Ramos (cell line): ENCODE measurements around the gene MRRF.
"Not testable (repeated sequence)": the region's sequence is repeated elsewhere in the genome, so short reads cannot be mapped to it uniquely, and the experiment has no call there.

Source experiments
- in situ Hi-C: fragments of 300-500 bp; cut with MboI; formaldehyde crosslinking; loops from one replicate; pipeline ENCODE4 v1.14.3; 2022; ENCODE audit warnings: low sequenced_read_pairs; ENCODE audit not compliant: unreplicated experiment

MRRF gene

DNA sequence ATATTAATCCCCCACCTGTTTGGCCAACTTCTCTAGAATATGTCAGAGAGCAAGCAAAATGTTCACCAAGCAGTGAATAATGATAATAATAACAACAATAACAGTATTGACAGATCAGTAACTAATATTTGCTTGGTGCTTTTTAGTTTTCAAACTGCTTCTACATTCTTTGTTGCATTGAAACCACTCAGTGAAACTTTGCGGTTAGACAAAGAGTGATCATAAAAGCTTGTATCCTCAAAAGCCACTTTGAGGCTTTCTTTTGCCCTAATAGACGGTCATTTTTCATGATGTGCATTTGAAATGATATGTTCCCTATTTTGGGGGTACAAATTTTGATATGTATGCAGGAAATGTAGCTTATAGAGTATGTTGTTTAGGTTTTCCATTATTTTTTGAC, 62.5 kb downstream of the MRRF start:
- in situ Hi-C loops, result no loop called here

DNA sequence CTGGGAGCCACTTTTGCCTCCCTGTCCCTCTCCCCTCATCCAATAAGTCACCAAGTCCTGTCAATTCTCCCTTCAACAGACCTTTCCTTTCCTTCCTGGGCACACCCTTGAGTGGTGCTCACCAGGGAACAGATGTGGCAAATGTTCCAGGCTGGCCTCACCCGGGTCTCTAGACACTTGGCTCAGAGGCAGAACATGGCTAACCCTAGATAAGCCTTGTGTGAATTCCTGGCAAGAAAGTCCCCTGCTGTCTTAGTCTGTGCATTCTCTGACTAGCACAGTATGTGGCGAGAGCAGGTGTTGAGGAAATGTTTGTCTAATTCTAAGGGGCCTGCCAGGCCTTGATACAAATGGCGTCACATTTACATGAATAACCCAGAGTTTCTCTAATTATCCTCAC, 64.9 kb downstream of the MRRF start:
- in situ Hi-C loops, result no loop called here

DNA sequence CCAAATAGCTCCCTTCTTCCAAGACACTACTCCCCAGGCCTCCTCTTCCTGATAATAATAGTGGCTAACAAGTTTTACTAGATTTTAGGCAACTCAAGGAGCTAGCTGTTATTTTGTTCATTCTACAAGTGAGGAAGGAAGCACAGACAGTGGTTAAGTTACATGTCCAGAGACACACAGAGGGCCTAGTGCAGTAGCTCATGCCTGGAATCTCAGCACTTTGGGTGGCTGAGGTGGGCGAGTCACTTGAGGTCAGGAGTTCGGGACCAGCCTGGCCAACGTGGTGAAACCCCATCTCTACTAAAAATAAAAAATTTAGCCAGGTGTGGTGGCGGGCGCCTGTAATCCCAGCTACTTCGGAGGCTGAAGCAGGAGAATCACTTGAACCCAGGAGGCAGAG, 65.8 kb downstream of the MRRF start:
- in situ Hi-C loops, result not testable (repeated sequence)

DNA sequence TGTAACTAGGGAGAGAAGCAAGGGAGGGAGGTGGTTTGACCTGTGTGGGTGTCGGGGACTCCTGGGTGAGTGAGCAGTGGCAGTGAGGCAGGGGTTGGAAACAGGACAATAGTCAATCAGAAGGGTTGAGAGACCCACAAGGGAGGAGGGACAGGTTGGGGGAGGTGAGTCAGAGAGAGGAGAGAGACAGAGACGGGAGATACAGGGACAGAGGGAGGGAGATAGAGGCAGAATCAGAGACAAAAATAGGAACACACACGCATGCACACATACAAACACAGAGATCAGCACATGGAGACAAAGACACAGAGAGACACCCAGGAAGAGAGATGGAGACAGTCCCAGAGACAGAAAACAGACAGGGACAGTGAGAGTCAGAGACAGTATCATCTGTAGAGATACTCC, 66.8 kb downstream of the MRRF start:
- in situ Hi-C loops, result no loop called here

DNA sequence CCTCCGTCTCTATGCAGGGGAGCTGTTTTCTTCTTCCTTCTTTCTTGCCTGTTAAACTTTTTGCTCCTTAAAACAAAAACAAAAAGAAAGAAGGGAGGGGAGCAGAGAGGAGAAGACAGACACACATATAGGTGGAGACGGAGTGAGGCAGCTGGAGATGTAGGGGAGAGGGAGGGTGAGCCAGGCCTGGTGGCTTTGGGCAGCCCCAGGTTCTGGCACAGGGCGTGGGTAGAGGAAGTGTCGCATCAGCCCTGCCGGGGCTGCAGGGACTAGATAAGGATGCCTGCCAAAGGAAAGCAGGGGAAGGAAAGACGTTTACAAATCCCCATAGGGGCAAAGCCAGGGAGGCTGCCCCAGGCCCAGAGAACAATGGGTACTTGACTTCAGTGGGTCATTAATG, 67.4 kb downstream of the MRRF start:
- in situ Hi-C loops, result no loop called here

DNA sequence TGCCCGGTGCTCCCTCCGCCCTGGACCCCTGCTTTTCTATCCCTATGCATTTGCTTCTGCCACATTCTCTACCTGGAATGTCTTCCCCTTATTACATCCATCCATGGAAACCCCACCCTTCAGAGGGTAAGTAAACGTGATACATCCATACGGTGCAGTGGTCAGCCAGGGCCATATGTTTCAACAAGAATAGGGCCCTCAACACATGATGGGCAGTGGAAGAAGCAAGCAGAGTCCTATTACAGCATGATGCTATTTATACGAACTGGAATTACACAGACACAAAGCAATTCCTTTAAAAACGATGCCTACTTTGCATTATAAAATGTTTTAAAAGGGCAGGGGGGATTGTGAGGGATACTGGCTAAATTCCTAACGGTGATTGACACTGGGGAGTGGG, 68.0 kb downstream of the MRRF start:
- in situ Hi-C loops, result no loop called here

DNA sequence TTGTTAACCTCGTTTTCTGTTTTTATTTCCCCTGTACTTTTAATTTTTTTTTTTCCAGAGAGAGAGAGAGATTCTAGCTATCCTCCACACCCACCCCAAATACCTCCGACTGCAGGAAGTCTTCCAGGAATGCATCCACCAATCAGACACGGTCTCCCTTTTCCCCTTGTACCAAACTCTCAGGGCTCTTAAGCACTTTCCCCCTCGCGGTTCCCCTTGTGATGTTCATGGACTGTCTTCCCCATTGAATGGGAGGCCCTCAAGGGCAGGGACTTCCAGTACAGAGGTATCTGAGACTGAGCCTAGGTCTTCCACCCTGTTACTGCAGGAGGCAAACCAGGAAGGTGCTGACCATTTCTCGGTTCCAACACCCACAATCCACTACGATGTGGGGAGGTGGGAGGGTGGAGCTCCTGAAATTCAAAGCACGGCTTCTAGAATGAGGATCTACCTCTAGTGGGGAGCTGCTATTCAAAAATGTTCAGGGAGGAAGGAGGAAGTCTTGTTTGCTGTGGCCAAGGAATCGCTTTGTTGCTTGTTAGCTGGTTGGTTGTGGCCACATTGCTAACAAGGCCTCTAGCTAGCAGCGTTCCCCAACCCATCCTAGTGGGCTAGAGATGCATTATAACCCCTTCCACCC, 68.6 kb downstream of the MRRF start:
- in situ Hi-C loops, result no loop called here

DNA sequence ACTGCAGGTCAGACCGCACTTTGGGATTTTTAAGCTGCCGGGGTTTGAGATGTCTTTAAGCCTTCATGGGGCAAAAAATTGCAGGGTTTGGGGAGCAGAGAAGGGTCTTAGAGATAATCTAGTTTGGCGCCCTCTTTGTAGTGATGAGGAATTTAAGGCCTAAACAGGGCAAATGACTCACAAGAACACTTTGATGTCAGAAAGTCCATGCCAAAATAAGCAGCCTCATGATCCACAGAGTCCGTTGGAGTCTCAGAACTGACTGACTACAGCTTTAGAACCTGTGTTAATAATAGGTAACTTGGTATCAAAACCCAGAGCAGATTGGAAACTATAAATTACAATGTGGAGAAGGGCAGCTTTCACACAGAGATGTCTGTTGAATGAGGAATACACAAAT, 70.2 kb downstream of the MRRF start:
- in situ Hi-C loops, result no loop called here

DNA sequence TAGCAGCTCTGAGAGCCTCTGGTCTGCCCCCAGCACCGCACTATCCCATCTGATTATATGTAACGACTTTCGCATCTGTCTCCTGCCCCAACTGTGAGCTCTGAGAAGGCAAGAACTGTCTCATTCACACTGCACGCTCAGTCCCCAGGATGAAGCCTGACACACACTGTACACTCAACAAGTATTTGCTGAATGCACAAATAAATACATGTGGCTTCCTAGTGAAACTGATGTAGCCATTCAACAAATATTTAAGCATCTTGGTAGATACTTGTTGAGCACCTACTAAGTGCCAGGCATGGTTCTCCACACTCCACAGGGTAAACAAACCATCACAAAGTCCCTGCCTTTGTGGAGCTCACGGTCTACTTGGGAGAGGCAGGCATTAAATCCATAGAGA, 71.5 kb downstream of the MRRF start:
- in situ Hi-C loops, result no loop called here

DNA sequence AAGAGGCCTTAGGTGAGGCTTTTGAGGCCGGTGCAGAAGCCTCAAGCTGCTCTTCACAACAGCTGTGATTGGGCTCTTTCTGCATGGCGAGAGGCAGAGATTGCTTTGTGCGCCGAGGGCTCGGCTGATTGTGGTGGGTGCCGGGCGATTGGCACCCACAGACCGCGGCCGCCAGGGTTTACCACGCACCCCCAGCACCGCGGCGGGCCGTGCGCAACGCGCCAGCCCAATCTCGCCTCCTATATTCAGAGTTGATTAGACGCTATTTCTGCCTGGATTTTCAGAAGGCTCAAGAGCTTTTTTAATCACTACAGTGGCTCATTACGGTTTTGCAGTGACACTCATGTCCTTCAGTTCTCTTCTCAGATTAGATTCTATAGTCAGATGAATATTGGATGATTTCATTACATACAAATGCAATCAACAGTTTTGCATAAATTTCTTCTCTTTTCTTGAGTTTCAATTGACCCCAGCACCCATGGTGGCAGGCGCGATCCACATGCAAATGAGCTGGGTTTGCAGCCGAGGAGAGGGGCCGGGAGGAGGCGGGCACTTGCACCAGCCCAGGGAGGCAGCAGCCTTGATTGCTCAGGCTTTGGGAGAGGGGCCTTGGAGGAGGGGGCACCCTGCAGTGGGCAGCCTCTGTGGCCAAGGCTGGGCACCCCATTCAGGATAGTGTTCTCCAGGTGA, 72.3 kb downstream of the MRRF start:
- in situ Hi-C loops, result no loop called here

DNA sequence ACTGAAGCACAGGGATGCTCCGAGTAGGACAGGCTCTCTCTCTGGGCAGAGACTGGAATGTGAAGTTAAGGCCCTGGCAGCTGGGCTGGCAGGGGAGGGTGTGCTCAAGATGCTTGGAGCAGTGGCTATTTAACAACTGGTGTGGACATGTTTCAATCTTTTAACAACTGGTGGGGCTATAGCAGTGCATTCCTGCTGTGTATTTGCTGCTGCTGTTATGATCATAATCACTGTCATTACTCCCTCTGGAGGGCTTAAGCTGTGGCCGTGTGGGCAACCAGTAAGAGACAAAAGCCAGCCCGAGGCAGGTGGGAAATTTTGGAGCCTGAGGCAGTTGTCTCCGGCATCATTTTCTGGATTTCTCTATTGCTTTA, 72.9 kb downstream of the MRRF start:
- in situ Hi-C loops, result no loop called here

DNA sequence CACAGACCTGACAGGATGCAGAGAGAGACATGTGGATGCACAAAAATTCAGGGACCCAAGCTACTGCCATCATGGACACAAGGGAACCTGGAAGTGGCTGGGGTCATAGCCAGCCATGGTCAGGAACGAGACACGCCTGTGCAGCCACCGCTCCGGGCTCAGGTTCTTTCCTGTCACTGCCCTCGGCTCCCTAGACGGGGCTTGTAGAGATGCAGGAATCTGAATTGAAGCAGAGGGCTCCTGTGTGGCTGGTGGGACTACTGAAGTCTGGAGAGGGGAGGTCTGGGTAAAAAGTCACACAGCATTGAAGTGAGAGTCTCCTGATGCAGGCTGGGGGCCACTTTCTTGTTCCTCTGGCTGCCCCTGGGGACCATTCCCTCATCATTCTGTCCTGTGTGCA, 73.9 kb downstream of the MRRF start:
- in situ Hi-C loops, result no loop called here

DNA sequence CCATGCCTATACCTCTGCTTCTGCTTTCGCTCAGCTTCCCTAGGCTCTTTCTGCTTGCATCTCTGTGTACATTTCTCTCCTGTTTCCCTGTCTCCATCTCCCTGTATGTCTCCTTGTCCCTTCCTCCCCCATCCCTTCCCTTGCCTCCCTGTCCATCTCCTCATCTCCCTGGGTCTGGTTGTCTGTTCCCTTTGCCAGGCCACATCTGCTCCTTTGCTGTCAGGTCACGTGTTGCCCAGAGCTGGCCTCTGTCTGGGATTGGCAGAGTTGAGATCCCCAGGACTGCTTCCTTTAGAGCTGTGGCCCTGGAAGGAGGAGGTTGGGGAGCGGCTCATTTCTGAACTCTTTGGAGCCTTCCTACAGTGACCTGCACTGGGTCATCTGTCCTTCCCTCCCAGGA, 74.3 kb downstream of the MRRF start:
- in situ Hi-C loops, result no loop called here

DNA sequence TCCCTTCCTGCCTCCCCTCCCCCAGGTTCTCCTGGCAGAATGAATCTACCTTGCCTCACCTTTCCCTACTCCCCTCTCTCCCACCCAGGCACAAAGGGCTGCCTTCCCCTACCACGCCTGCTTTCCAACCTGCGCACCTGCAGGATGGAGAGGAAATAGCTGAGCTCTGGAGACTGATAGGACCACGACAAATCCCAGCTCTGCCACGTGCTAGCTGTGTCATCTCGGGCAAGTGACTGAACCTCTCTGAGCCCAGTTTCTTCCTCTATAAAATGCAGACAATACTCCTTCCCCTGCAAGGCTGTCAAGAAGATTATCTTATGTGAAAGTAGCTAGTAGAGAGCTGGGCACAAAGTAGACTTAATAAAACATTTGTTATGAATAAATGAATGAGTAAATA, 74.9 kb downstream of the MRRF start:
- in situ Hi-C loops, result no loop called here

DNA sequence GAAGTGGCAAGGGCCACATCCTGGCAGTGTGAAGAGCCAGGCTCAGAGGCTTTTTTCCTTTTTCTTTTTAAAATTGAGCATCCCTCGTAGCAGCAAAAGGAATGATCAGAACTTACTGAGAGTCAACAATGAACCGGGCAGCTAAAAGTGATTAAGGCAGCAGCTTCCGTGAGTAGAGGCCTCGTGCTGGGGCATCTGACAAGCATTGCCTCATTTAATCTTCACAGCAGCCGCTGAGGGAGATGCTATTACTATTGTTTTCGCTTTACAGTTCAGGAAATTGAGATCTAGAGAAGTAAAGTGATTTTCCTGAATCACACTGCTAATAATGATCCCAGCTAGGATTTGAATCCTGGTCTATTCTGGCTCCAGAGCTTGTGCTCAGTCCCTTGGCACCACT, 75.5 kb downstream of the MRRF start:
- in situ Hi-C loops, result no loop called here

DNA sequence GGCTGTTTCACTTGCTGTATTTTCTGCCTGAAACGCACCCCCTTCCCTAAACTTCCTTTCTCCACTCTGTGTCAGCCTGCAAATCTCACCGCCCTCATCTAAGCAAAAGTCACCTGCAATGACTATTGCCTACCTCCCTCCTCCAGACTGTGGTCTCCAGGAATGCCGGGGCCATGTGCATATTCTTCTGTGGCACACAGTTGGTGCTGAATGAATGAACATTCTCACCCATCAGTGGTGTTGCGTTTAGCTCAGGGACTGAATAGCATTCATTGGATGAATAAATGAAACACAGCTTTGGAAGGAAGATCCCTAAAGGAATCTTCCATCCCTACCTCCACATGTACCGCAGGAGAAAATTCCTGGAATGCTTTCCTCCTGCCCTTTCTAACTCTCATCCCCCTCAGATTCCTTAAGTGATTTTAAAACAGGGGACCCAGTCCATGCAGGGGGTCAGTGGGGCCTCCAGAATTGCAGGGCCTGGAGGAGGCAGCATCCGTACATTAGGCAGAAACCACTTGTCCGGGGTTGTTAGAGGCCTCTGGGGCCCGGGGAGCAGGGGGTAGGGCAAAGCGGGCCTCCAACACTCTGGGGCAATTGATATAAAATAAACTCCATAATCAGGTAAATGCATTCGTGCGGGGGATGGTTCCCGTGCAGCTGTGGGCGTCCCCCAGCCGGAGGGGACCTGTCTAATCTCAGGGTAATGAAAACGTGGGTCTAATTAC, 77.8 kb downstream of the MRRF start:
- in situ Hi-C loops, result no loop called here

DNA sequence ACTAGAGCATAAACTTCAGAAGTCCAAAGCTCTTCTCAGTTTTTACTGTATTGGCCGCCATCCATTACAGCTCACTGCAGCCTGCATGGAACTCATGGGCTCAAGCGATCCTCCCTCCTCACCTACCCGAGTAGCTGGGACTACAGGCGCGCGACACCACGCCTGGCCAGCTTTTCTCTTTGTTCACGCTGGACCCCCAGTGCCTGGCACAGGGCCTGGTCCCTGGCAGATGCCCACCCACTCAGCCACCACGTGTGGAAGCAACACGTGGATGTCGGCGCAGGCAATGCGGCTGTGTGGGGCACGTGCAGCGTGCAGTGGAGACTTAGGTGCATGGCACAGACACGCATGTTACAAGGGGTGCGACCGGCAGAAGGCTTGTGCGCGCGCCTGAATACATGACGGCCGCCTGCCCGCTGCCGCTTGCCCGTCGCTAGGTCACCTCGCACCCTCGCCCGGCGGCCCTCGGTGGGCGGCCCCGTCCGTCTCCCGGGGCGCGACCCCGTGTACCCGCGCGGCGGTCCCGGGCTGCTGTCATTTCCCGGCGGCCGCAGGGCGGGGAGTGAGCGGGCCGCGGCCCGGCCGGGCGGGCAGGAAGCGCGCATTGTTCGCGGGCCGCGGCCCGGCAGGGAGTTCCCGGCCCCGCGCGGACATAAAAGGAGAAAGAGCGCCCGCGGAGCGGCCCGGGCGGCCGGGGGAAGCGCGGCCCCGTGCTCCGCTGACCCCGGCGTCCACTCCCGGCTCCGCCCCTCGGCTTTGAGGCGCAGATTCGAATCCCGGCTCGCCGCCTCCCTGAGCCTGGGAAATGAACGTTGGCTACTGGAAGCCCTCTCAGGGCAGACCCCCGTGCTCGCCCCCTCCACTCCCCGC, 82.0 kb downstream of the MRRF start:
- in situ Hi-C loops, result loop anchor here (5.0 kb wide), 1 partner anchor 224 kb away; no protein-coding TSS in a partner anchor

DNA sequence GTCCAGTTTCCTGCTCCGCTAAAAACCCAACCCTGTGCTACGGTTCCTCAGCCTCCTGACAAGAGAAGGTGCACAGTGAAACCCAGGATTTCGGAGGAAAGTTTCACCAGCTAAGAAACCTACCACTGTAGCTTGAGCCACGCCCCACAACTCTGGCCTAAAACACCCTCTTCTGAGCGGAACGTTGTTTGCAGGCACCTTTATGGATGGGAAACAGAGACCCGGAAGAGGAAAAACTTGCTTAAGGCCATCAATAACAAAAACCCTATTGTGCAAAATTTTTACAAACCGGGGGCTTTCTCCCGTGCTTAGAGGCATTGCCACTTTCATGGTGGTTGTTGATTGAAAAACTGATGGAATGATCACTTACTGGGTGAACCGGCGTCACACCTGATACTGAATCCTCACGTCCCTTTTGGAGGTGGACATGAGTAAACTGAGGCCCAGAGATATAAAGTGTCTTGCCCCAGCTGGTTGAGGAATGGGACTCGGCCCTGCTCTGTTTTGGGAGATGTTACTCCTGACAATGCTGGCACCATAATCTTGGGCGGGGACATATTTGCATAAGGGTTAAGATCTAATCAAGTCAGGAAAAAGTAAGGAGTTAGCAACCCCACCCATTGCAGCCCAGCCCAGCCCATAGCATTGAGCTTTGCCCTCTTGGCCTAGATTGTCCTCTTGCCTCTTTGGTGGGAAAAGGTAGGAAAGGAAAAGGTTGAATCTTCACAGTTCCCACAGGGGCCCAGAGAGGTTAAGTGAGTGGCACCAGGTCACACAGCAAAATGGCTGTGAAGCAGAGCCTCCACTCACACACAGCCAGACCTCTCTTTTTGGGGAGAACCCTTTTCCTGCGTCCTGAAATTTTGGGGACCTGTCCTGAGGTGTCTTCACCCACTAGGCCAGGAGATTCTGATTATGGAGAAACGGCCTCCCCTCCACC, 82.9 kb downstream of the MRRF start:
- in situ Hi-C loops, result loop anchor here (5.0 kb wide), 1 partner anchor 225 kb away; no protein-coding TSS in a partner anchor

DNA sequence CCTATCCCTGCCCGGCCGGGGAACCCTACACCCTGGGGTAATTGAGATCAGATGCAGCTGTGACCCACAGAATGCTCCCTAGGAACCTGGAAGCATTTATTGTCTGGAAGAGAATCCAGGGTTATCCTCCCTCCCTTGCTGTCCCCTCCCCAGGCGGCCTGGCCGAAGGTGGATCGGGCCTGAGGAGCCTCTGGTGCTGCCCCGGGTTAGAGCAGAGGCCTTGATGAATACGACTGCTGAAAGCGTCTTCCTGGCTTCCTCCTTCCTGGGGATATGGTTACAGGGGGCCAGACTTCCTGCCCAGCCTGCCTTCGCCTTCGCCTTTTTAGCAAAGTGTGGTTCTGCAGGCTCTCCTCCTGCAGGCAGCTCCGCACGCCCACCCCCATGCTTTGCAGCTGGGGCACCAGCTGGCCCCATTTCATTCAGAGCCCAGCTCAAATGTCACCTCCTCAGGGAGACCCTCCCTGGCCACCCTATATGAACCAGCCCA, 83.7 kb downstream of the MRRF start:
- in situ Hi-C loops, result loop anchor here (5.0 kb wide), 1 partner anchor 226 kb away; no protein-coding TSS in a partner anchor
